Measurements from ENCODE around the gene GREB1L.
"Not testable (repeated sequence)": the region's sequence is repeated elsewhere in the genome, so short reads cannot be mapped to it uniquely, and the experiment has no call there.

The GREB1L gene

GRCh38 chr18:21277578-21277977 is 35.5 kb downstream of the GREB1L start:
- TF ChIP-seq, protein P1, sequence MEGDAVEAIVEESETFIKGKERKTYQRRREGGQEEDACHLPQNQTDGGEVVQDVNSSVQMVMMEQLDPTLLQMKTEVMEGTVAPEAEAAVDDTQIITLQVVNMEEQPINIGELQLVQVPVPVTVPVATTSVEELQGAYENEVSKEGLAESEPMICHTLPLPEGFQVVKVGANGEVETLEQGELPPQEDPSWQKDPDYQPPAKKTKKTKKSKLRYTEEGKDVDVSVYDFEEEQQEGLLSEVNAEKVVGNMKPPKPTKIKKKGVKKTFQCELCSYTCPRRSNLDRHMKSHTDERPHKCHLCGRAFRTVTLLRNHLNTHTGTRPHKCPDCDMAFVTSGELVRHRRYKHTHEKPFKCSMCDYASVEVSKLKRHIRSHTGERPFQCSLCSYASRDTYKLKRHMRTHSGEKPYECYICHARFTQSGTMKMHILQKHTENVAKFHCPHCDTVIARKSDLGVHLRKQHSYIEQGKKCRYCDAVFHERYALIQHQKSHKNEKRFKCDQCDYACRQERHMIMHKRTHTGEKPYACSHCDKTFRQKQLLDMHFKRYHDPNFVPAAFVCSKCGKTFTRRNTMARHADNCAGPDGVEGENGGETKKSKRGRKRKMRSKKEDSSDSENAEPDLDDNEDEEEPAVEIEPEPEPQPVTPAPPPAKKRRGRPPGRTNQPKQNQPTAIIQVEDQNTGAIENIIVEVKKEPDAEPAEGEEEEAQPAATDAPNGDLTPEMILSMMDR (conservative IDR thresholded peaks at IDR 0.05) = no peak
- H3K27ac ChIP-seq = no peak overlapping the region

GRCh38 chr18:21278218-21278617 is 36.2 kb downstream of the GREB1L start:
- not testable (repeated sequence) for H3K27ac ChIP-seq

DNA sequence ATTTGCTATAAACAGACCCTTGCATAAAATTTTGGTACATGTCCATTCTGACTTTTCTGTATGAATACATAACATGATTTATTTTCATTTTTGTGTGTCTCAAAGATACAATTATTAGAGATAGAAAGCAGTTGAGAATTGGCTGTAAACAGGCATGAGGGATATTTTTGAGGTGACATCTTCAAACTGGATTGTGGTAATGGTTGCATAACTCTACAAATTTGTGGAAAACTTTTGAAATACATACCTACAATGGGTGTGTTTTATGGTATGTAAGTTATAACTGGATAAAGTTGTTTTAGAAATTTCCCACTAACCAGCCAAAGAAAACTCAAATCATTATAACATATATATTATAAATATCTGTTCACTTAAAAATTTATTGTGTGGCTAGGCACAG is 39.6 kb downstream of the GREB1L start:
- TF ChIP-seq, protein P1 (conservative IDR thresholded peaks at IDR 0.05) = no peak
- H3K27ac ChIP-seq = no peak overlapping the region

DNA sequence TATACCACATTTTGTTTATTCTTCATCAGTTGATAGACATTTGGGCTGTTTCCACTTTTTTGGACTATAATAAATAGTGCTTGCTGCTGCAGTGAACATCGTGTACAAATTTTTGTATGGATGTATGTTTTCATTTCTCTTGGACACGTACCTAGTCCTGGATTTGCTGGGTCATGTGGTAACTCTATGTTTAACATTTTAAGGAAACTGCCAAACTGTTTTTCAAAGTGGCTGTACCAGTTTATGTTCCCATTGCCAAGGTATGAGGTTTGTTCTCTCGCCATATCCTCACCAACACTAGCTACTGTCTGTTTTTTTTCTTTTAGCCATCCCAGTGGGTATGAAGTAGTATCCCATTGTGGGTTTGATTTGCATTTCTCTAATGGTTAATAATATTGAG is 42.5 kb downstream of the GREB1L start:
- TF ChIP-seq, protein P1 (conservative IDR thresholded peaks at IDR 0.05) = no peak
- H3K27ac ChIP-seq = no peak overlapping the region

DNA sequence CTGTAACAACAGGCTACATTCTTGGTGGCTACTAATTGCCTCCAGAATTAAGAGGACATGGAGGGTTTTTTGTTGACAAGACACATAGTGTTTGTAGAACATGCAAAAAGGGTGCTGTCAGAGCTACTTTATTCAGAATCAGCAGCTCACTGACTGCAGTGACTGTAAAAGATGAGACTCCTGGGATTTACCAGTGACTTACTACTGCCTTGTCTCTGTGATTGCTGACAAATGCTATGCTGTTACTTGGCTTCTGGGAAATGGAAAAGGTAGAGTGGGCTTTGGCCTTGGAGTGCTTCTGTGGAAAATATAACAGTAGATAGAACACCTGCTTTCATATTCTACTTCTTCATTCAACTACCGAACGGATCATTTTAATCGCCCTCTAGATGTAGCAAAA is 47.8 kb downstream of the GREB1L start:
- H3K27ac ChIP-seq = no peak overlapping the region
- TF ChIP-seq, protein P1 (conservative IDR thresholded peaks at IDR 0.05) = no peak

DNA sequence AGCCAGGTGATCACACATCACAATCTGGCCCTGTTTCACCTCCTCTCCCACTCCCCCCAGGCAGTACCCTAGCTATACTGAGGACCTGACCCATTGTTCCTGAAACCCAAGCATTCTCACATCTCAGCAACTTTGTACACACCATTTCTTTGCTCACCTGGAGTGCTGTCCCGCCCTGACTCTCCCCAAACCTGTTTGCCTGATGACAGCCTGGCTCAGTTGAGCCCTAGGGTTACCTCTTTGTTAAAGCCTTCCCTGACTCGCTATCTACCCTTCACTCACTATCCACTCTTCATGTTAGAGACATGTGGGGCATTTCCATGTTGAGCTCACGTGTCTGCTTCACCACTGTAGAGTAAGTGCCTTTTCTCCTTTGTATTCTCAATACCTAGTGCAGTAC is 49.1 kb downstream of the GREB1L start:
- no peak overlapping the region for H3K27ac ChIP-seq
- TF ChIP-seq, protein P1 (conservative IDR thresholded peaks at IDR 0.05) = no peak

DNA sequence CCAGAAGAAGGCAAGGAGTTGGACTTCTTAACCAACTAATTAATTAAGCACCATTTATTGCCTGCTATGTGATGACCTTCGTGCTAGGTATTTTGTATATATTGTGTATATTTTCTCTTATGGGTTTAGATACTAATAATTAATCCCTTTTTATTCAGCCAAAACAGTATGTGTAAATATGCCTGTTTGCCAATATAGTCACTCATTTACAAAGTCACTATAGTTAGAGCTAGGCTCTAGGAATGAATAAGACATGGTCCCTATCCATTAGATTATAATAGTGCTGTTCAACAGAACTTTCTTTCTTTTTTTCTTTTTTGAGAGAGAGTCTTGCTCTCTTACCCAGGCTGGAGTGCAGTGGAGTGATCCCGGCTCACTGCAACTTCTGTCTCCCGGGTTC is 51.4 kb downstream of the GREB1L start:
- TF ChIP-seq, protein P1 (conservative IDR thresholded peaks at IDR 0.05) = no peak
- no peak overlapping the region for H3K27ac ChIP-seq

DNA sequence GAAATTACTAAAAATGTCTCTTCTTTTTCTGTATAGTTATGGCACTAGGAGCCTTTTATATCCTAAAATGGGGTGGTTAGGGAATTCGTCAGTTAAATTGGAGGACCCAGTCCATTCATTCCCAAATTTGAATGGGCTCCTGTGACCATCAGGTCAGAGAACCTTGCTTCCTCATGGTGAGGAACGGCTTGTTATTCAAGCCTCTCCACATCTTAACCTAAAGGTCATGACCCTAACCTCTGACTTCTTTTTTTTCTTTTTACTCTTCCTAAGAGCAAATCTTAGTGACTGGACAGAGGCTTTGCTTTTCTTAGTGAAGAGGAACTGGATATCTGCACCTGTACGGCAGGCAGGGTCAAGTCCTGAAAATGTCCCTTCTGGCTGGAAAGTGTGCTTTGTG is 53.1 kb downstream of the GREB1L start:
- no peak overlapping the region for H3K27ac ChIP-seq
- TF ChIP-seq, protein P1 (conservative IDR thresholded peaks at IDR 0.05) = no peak

Data from VCaP (cell line).